SH-SY5Y (cell line): ENCODE results near the gene NPR2.

ENCODE experiments used
- GATA2 ChIP-seq: IDR thresholded peaks from 2 replicates; pipeline ENCODE4 v1.6.1; 2011; ENCODE audit warnings: mild to moderate bottlenecking, low read depth, low read length
- GATA3 ChIP-seq: IDR thresholded peaks from 2 replicates; pipeline ENCODE4 v1.6.1; 2011; ENCODE audit warnings: low read depth, mild to moderate bottlenecking, low read length, moderate library complexity

The NPR2 gene

GRCh38 chr9:35842795-35843194, 51.4 kb downstream of the NPR2 start:
- TF ChIP-seq GATA3 (no peak), GATA2 (no peak)

GRCh38 chr9:35844628-35845270, 53.4 kb downstream of the NPR2 start:
- TF ChIP-seq GATA2 (no peak), GATA3 (no peak)

- TF ChIP-seq GATA3 = no peak
- TF ChIP-seq GATA2 = no peak
Measured at GRCh38 chr9:35845824-35846771, 54.7 kb downstream of the NPR2 start.

GRCh38 chr9:35847792-35848572, 56.6 kb downstream of the NPR2 start:
- TF ChIP-seq GATA3 (no peak), GATA2 (no peak)

- TF ChIP-seq GATA2 (no peak), GATA3 (no peak)
Measured at GRCh38 chr9:35852267-35852815, 61.0 kb downstream of the NPR2 start.

GRCh38 chr9:35852876-35853865, 61.8 kb downstream of the NPR2 start:
- TF ChIP-seq GATA2 (no peak), GATA3 (no peak)

- TF ChIP-seq GATA3 = no peak
- no peak for TF ChIP-seq GATA2
Measured at GRCh38 chr9:35854091-35854762, 62.8 kb downstream of the NPR2 start.

GRCh38 chr9:35856206-35856605, 64.8 kb downstream of the NPR2 start:
- TF ChIP-seq GATA3 (no peak), GATA2 (no peak)

GRCh38 chr9:35856882-35857281, 65.5 kb downstream of the NPR2 start:
- TF ChIP-seq GATA3 (no peak), GATA2 (no peak)

- TF ChIP-seq GATA3 (no peak), GATA2 (no peak)
Measured at GRCh38 chr9:35858458-35858857, 67.1 kb downstream of the NPR2 start.
